ENCODE data around the gene PRKCE. TPM values are rescaled to one million over a fixed set of nuclear protein-coding genes. Genes with fewer than 3 reads are reported as not detected.

Gene PRKCE
- total RNA-seq, 4 donors from 2014 or later, result 20.0 to 29.7 (median 25.2) TPM

DNA sequence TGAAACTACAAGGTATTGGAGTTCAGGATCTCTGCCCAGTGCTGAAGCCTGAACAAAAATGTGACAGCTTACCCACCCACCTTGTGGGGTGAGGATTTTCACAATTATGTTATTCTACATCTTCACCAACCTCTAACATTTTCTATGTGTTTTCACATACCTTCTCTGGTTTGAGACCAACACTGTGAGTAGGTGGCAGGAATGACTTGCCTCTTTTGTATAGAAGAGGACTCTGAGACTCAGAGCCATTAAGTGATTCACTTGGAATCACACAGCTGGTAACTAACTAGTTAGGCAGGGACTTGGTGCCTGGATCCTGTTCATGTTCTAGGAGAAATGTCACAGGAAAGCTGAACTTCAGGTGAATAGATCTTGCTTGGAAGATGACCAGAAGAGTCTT lies 25.7 kb upstream of the PRKCE start:
- H3K4me3 ChIP-seq, result no peak overlapping the region
- H3K9me3 ChIP-seq, result no peaks in the 10 kb centered on the region
- no peaks in the 10 kb centered on the region for H3K4me1 ChIP-seq
- no peak overlapping the region for H3K27ac ChIP-seq
- H3K27me3 ChIP-seq, result no peaks in the 10 kb centered on the region
- TF ChIP-seq, protein P1, sequence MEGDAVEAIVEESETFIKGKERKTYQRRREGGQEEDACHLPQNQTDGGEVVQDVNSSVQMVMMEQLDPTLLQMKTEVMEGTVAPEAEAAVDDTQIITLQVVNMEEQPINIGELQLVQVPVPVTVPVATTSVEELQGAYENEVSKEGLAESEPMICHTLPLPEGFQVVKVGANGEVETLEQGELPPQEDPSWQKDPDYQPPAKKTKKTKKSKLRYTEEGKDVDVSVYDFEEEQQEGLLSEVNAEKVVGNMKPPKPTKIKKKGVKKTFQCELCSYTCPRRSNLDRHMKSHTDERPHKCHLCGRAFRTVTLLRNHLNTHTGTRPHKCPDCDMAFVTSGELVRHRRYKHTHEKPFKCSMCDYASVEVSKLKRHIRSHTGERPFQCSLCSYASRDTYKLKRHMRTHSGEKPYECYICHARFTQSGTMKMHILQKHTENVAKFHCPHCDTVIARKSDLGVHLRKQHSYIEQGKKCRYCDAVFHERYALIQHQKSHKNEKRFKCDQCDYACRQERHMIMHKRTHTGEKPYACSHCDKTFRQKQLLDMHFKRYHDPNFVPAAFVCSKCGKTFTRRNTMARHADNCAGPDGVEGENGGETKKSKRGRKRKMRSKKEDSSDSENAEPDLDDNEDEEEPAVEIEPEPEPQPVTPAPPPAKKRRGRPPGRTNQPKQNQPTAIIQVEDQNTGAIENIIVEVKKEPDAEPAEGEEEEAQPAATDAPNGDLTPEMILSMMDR (IDR thresholded peaks at IDR 0.05), result no peak
- no peak for TF ChIP-seq POLR2A (IDR thresholded peaks at IDR 0.05)
- no peak for DNase-seq
- no peaks in the 10 kb centered on the region for H3K36me3 ChIP-seq

DNA sequence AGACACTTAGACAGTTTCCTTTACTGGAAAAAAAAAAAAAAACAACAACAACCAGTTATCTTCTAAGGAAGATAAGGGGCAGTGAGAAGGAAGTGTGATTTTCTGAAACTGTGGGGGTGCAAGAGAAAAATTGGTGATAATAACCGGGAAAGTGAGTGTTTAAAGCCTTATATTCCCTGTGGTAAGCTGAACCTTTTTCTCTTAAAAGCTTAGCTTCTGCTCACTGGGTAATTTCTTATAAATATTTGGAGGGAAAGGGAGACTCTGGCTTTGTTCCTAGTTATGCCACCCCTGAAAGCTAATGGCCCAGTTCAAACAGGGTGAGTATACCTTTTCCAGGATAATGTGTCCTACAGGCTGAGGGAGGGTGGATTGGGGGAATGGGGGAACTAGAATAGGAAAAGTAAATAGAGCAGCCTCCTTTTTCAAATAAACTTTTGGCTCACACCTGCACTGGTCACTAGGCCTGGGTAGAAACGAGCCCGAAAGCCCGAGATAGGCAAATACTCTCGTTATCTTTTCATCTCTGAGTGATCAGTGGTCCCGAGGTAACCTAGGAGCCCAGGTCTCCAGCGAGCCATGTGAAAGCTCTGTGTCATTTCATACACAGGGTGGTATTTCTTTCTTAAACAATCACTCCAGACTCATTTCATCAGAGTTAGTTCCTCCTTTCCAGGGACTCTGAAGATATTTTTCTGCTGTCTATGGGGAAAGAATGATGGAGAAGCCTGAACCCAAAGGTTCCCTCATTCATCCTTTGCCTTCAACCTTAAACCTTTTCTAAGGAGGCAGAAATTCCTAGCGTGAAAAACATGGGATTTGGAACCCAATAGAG lies 24.9 kb upstream of the PRKCE start:
- H3K9me3 ChIP-seq, result no peaks in the 10 kb centered on the region
- no peaks in the 10 kb centered on the region for H3K36me3 ChIP-seq
- no peaks in the 10 kb centered on the region for H3K27me3 ChIP-seq
- TF ChIP-seq POLR2A (IDR thresholded peaks at IDR 0.05), result no peak
- TF ChIP-seq, protein P1 (IDR thresholded peaks at IDR 0.05), result no peak
- H3K4me3 ChIP-seq, result no peak overlapping the region
- no peak for DNase-seq
- no peak overlapping the region for H3K27ac ChIP-seq
- H3K4me1 ChIP-seq, result no peaks in the 10 kb centered on the region

DNA sequence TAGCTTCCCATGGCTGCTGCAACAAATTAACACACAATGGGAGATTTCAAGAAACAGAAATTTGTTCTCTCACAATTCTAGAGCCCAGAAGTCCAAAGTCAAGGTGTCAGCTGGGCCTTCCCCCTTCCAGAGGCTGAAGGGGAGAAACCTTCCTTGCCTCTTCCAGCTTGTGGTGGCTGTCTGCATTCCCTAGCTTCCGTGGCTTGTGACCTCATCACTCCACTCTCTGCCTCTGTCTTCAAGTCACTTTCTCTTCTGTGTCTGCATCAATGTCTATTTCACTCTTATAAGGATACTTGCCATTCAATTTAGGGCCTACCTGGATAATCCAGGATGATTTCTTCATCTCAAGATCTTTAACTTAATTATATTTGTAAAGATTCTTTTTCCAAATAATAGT lies 23.6 kb upstream of the PRKCE start:
- no peak overlapping the region for H3K4me3 ChIP-seq
- no peak for DNase-seq
- H3K27ac ChIP-seq, result no peak overlapping the region
- no peaks in the 10 kb centered on the region for H3K4me1 ChIP-seq
- no peak for TF ChIP-seq POLR2A (IDR thresholded peaks at IDR 0.05)
- TF ChIP-seq, protein P1 (IDR thresholded peaks at IDR 0.05), result no peak
- no peaks in the 10 kb centered on the region for H3K9me3 ChIP-seq
- no peaks in the 10 kb centered on the region for H3K27me3 ChIP-seq
- H3K36me3 ChIP-seq, result no peaks in the 10 kb centered on the region

DNA sequence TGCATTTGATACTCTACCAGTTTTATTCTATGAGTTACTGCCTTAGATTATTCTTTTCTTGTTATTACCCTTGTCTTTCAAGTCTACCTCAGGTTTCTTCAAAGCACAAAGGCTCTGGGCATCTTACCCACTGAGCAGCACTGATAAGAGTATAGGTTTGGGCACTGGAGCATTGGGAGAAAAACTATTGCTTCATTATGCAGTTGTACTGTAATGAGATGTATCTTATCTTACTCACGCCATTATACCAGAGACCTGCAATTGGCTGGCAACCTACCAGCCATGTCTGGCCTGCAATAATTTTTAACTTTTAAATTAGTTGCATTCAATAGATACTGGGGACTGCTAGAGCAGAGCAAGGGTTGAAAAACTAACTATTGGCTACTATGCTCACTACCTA lies 21.5 kb upstream of the PRKCE start:
- Histone ChIP-seq H3K4me1 (no peaks in the 10 kb centered on the region), H3K9me3 (no peaks in the 10 kb centered on the region), H3K27me3 (no peaks in the 10 kb centered on the region), H3K36me3 (no peaks in the 10 kb centered on the region), H3K4me3 (no peak overlapping the region), H3K27ac (no peak overlapping the region)
- no peak for TF ChIP-seq POLR2A (IDR thresholded peaks at IDR 0.05)
- TF ChIP-seq, protein P1 (IDR thresholded peaks at IDR 0.05), result no peak
- DNase-seq, result no peak

DNA sequence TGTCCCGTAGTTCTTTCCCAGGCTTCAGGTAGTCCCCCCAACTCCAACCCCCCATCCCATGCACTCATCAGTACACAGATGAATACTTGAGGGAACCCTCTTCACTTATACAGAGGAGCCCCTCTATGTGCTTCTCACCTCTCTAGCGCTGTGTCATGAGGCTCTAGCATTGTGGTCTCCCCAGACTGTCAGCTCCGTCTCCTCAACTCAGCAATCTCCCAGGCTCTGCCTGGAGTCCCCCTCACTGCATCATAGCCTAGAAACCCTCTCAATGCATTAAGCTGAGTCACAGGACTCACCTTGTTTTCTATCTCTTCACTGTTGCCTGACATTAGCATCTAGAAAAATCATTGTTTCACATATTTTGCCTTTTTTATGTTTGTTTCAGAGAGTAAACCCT lies 20.2 kb upstream of the PRKCE start:
- no peak overlapping the region for H3K27ac ChIP-seq
- H3K4me1 ChIP-seq, result no peaks in the 10 kb centered on the region
- H3K27me3 ChIP-seq, result no peaks in the 10 kb centered on the region
- TF ChIP-seq, protein P1 (IDR thresholded peaks at IDR 0.05), result no peak
- TF ChIP-seq POLR2A (IDR thresholded peaks at IDR 0.05), result no peak
- H3K9me3 ChIP-seq, result no peaks in the 10 kb centered on the region
- H3K4me3 ChIP-seq, result no peak overlapping the region
- H3K36me3 ChIP-seq, result no peaks in the 10 kb centered on the region
- no peak for DNase-seq
